ENCODE data around the gene FERMT2.

FERMT2 gene

DNA sequence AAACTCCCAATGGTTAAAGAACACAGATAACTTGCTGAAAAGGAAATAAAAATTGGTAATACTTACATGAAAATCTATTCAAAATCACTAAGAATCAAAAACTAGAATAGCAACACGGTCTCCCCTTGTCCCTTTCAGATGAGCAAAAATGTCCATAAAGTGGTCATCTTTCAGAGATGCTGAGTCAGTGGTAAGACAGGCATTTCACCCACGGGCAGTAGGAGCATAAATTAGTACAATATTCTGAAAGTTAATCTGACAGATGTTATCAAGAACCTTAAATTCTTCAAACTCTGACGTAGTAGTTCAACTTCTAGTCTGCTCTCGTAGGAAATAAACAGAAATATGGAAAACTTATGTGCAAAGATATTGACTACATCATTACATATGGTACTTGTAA is 126.4 kb downstream of the FERMT2 start:
- Histone ChIP-seq H3K9me3 (ENCODE audit: insufficient read depth, low read depth, low read length) (no peaks in the 10 kb centered on the region), H3K4me3 (ENCODE audit: low read length) (no peak overlapping the region), H3K27ac (ENCODE audit: low read depth, low read length) (no peak overlapping the region), H3K36me3 (ENCODE audit: insufficient read depth, low read length) (no peaks in the 10 kb centered on the region), H3K4me1 (ENCODE audit: insufficient read depth, low read length) (peaks cover 6% of the 10 kb centered on the region; the same call in 1 of the 2 replicates), H3K27me3 (ENCODE audit: insufficient read depth, low read length) (no peaks in the 10 kb centered on the region), H3K9ac (ENCODE audit: low read depth, low read length) (no peak overlapping the region)
- 97% methylated on average over 2 of the region's 4 CpGs for WGBS

DNA sequence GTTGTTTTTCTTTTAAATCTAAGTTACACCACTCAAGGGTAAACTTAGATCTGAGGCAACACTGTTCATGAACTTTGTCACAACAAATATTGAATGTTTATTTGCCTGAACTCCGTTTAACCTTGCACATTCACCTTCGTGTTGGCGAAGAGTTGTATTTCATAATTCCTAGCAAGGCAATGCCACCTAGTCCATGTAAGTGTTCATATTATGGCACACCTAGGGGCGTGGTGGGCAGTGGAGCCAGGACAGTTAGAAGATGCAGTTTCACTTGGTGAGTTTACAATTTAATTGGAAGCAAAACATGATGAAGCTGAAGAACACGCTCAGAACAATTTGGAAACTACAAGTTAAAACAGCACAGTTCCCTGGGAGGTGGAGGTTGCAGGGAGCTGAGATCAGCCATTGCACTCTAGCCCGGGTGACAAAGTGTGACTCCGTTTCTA is 129.0 kb downstream of the FERMT2 start:
- H3K27me3 ChIP-seq (ENCODE audit: insufficient read depth, low read length), result no peaks in the 10 kb centered on the region
- H3K36me3 ChIP-seq (ENCODE audit: insufficient read depth, low read length), result no peaks in the 10 kb centered on the region
- no peak overlapping the region for H3K27ac ChIP-seq (ENCODE audit: low read depth, low read length)
- no peaks in the 10 kb centered on the region for H3K4me1 ChIP-seq (ENCODE audit: insufficient read depth, low read length)
- no peak overlapping the region for H3K4me3 ChIP-seq (ENCODE audit: low read length)
- no peak overlapping the region for H3K9ac ChIP-seq (ENCODE audit: low read depth, low read length)
- H3K9me3 ChIP-seq (ENCODE audit: insufficient read depth, low read depth, low read length), result no peaks in the 10 kb centered on the region
- WGBS, result 92% methylated on average over 5 of the region's 7 CpGs

DNA sequence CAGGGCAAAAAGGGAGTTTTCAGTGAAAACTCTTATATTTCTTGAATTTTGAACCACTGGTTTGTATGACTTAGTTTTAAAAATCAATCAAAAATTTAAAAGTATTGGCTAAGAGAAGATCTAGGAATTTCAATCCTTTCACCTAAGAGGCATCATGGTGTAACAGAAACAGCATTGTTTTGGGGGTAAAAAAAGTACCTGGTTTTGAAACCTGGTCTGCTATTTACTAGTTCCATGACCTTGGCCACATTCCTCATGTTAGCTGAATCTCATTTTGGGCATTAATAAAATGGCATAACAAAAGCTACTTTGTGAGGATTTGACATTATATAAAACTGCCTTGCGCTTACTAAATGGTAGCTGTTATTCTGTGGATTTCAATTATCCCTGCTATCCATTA is 142.7 kb downstream of the FERMT2 start:
- WGBS, result no CpG with 5 or more reads among the region's 1 CpG
- no peak overlapping the region for H3K27ac ChIP-seq (ENCODE audit: low read depth, low read length)
- H3K9me3 ChIP-seq (ENCODE audit: insufficient read depth, low read depth, low read length), result no peaks in the 10 kb centered on the region
- H3K4me1 ChIP-seq (ENCODE audit: insufficient read depth, low read length), result no peaks in the 10 kb centered on the region
- no peaks in the 10 kb centered on the region for H3K27me3 ChIP-seq (ENCODE audit: insufficient read depth, low read length)
- no peak overlapping the region for H3K4me3 ChIP-seq (ENCODE audit: low read length)
- no peaks in the 10 kb centered on the region for H3K36me3 ChIP-seq (ENCODE audit: insufficient read depth, low read length)
- no peak overlapping the region for H3K9ac ChIP-seq (ENCODE audit: low read depth, low read length)
